Endometrial microvascular endothelial cells (primary cell): ENCODE data around the gene MESD. TPM values are rescaled to one million over a fixed set of nuclear protein-coding genes. Genes with fewer than 3 reads are reported as not detected.

Experiments used
- in situ Hi-C: cut with HindIII; loops from 2 replicates; pipeline ENCODE4 v1.10.0; 2017; ENCODE audit warnings: low sequenced_read_pairs, low pct_unique_long_range_greater_than_20kb; ENCODE audit errors: inconsistent ontology term
- total RNA-seq: library from RNA; depleted of rRNA; stranded (reverse); fragments of >200 nt; gene quantifications from one replicate; pipeline ENCODE4 v1.2.3, GENCODE V29; 2015; ENCODE audit errors: inconsistent ontology term

MESD gene
- 20.9 TPM for total RNA-seq

- in situ Hi-C loops: no loop called here
Observed at GRCh38 chr15:80989518-80990478, at the start of gene MESD. Gene MESD, minus strand, starts transcription at chr15:80989819. Its CDS starts 28 bp downstream, at chr15:80989791.

GRCh38 chr15:81038975-81039607 is 49.5 kb upstream of the MESD start:
- in situ Hi-C loops: no loop called here

GRCh38 chr15:81037952-81038743 is 48.5 kb upstream of the MESD start:
- in situ Hi-C loops: no loop called here

GRCh38 chr15:81033508-81033907 is 43.9 kb upstream of the MESD start:
- in situ Hi-C loops: no loop called here

GRCh38 chr15:81032818-81033217 is 43.2 kb upstream of the MESD start:
- in situ Hi-C loops: no loop called here

- in situ Hi-C loops: no loop called here
Observed at GRCh38 chr15:81032355-81032754, 42.7 kb upstream of the MESD start.

- in situ Hi-C loops: no loop called here
Observed at GRCh38 chr15:81031203-81031602, 41.6 kb upstream of the MESD start.

- in situ Hi-C loops: no loop called here
Observed at GRCh38 chr15:81030301-81030750, 40.7 kb upstream of the MESD start.

- in situ Hi-C loops: no loop called here
Observed at GRCh38 chr15:81029414-81030300, 40.0 kb upstream of the MESD start.

GRCh38 chr15:81026836-81027599 is 37.4 kb upstream of the MESD start:
- in situ Hi-C loops: no loop called here

- in situ Hi-C loops: no loop called here
Observed at GRCh38 chr15:81025721-81026370, 36.2 kb upstream of the MESD start.

- in situ Hi-C loops: no loop called here
Observed at GRCh38 chr15:81024936-81025335, 35.3 kb upstream of the MESD start.

- in situ Hi-C loops: no loop called here
Observed at GRCh38 chr15:81024265-81024872, 34.8 kb upstream of the MESD start.

GRCh38 chr15:81023483-81024264 is 34.1 kb upstream of the MESD start:
- in situ Hi-C loops: no loop called here

GRCh38 chr15:81021321-81021720 is 31.7 kb upstream of the MESD start:
- in situ Hi-C loops: no loop called here

GRCh38 chr15:81018197-81018596 is 28.6 kb upstream of the MESD start:
- in situ Hi-C loops: no loop called here
